PFSK-1 (cell line): ENCODE results near the gene IFT88.

Source experiments
- FOXP2 ChIP-seq: optimal IDR thresholded peaks from 2 replicates; pipeline ENCODE3; 2011; ENCODE audit warnings: borderline replicate concordance, control low read depth, inconsistent platforms; ENCODE audit not compliant: insufficient read depth; ENCODE audit errors: extremely low read length, extremely low read depth
- POLR2AphosphoS5 ChIP-seq: IDR thresholded peaks from 2 replicates; pipeline ENCODE4 v1.6.1; 2012; ENCODE audit warnings: low read depth, mild to moderate bottlenecking, control low read depth, low read length, moderate library complexity
- REST ChIP-seq, 2 experiments: IDR thresholded peaks; 2 replicates each; pipeline versions ENCODE4 v1.6.1 to v1.8.0; 2011 to 2012; ENCODE audit warnings: low read depth in 2 of 2, low read length in 2 of 2, control low read depth in 1 of 2, inconsistent platforms in 1 of 2, mild to moderate bottlenecking in 1 of 2, moderate library complexity in 1 of 2; ENCODE audit not compliant: insufficient read depth in 1 of 2
- SIN3A ChIP-seq: IDR thresholded peaks from 2 replicates; pipeline ENCODE4 v1.6.1; 2012; ENCODE audit warnings: mild to moderate bottlenecking, low read length, moderate library complexity, borderline replicate concordance; ENCODE audit not compliant: insufficient read depth
- TAF1 ChIP-seq: IDR thresholded peaks from 2 replicates; pipeline ENCODE4 v1.6.1; 2012; ENCODE audit warnings: low read length, control low read depth, borderline replicate concordance; ENCODE audit not compliant: insufficient read depth

Gene IFT88

DNA sequence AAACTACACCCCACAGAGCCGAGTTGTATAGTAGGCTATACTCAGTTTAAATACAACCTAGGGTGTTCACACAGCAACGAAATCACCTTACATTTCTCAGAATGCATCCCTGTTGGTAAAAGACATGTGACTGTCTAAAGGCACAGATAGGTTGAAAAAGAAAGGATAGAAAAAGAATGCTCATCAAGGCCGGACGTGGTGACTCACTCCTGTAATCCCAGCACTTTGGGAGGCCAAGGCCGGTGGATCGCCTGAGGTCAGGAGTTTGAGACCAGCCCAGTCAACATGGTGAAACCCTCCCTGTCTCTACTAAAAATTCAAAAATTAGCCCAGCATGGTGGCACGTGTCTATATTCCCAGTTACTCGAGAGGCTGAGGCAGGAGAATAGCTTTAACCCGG is 132.8 kb downstream of the IFT88 start:
- no peak for TF ChIP-seq SIN3A

GRCh38 chr13:20700288-20700687 is 133.3 kb downstream of the IFT88 start:
- TF ChIP-seq SIN3A = no peak
- TF ChIP-seq TAF1 = no peak
- TF ChIP-seq FOXP2 = no peak
- no peak for TF ChIP-seq POLR2AphosphoS5
- TF ChIP-seq REST (IDR thresholded peaks at IDR 0.05; ENCODE audit: insufficient read depth in 1 of 2, low read depth in 2 of 2, low read length in 2 of 2) = no peak

DNA sequence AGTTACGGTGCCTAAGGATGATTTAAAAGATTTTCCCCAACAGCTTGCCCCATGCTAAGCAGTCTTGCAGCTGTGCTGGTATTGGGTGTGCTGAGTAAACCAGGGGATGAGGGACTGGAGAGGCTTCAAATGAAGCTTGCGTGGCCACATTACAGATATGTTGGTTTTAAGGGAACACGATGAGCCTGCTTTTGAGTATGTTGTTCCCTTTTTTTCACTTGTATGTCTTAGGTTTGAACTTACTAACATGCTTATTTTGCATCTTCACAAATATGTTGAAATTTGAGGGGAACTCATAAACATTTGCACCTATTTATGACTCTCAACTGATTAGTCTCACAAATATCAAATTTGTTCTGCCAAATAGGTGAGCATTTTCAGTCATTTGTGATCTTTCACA is 134.5 kb downstream of the IFT88 start:
- TF ChIP-seq SIN3A = no peak
- TF ChIP-seq REST (IDR thresholded peaks at IDR 0.05; ENCODE audit: insufficient read depth in 1 of 2, low read depth in 2 of 2, low read length in 2 of 2) = no peak
- TF ChIP-seq FOXP2 = no peak
- TF ChIP-seq POLR2AphosphoS5 = no peak
- TF ChIP-seq TAF1 = no peak

DNA sequence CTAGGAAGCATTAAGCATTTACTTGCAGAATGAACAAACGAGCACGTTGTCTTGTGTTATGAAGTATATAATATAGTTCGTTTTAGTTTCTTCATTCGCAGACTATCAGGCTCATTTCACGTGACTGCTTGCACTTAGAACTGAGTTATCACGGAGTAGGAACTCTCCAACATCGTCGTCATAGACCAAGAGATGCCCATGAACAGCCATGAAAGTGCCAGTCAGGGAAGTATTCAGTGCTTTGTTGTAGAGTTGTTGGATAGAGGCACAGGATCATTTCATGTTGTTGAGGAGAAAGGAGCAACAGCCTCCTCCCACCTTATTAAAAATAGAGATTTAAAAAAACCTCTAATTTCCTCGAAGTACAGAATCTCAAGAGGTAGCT is 135.6 kb downstream of the IFT88 start:
- TF ChIP-seq POLR2AphosphoS5 = no peak
- no peak for TF ChIP-seq FOXP2
- TF ChIP-seq TAF1 = no peak
- no peak for TF ChIP-seq REST (IDR thresholded peaks at IDR 0.05; ENCODE audit: insufficient read depth in 1 of 2, low read depth in 2 of 2, low read length in 2 of 2)

DNA sequence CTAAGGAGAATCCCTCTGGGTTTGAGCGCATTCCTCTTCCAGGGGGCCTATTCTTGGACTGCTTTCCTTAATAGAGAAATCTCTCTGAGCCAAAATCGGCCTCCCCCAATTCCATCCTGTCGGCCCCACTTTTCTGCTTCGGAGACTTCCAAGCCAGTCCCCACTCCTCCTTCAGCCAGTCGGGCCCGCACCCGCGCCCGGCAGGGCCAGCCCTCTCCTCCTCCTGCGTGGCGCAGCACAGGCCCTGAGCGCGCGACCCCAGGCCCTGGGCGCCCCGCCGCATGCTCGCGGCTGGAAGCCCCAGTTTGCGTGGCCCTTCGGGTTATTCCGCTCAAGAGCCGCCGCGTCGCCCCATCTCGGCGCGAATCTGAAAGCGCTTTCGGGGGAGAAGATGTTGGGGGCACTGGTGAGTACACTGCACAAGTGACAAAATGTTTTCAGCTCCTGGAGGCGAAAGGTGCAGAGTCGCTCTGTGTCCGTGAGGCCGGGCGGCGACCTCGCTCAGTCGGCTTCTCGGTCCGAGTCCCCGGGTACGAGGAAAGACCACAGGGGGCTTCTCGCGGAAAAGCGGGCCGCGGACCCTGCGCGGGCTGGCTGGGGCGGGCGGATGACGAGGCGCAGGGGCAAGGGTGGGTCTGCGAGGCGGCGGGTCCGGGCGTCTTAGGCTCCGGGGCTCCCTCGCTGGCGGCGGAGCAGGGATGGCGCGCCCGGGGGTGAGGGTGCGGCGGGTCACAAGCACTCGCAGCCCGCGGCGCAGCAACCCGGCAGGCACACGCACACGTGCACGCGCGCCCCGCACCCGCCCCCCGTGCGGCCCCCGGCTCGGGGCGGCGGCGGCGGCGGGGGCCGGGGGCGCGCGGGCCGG is 136.2 kb downstream of the IFT88 start, which contains the start of gene IL17D:
TSS of gene IL17D (plus strand) at position 785 of the 865 bp plus-strand sequence. CDS start 303 bp downstream, outside the sequence.
- TF ChIP-seq FOXP2 = no peak
- no peak for TF ChIP-seq POLR2AphosphoS5
- no peak for TF ChIP-seq REST (IDR thresholded peaks at IDR 0.05; ENCODE audit: insufficient read depth in 1 of 2, low read depth in 2 of 2, low read length in 2 of 2)
